ENCODE measurements around the gene CRCP. TPM values are rescaled to one million over a fixed set of nuclear protein-coding genes. Genes with fewer than 3 reads are reported as not detected.

The CRCP gene
- total RNA-seq, 1 donor from 2014 or later = 35.5 TPM

DNA sequence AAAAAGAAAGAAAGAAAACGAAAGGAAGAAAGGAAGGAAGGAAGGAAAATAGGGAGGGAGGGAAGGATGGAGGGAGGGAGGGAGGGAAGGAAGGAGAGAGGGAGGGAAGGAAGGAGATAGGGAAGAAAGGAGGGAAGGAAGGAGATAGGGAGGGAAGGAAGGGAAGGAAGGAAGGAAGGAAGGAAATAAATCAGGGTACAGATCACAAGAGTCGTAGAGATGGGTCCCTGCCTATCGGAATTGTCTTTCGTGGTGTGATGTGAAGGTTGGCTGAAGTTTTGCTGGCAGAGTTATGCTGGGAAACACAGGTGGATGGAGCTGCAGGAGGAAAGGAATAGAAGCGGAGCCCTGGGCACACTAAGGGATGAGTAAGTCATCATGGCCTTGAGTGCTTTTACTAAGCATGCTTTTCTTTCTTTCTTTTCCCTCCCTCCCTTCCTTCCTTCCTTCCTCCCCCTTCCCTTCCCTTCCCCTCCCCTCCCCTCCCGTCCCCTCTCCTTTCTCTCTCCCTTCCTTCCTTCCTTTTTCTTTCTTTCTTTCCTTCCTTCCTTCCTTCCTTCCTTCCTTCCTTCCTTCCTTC lies 78.6 kb downstream of the CRCP start:
- DNase-seq = no peak
- intact Hi-C loops (cut with DNase I) = no loop called here
- Histone ChIP-seq H3K27ac (no peak overlapping the region), H3K4me1 (no peaks in the 10 kb centered on the region), H3K4me3 (no peak overlapping the region), H3K27me3 (ENCODE audit: low read depth) (no peaks in the 10 kb centered on the region), H3K36me3 (no peaks in the 10 kb centered on the region), H3K9me3 (no peaks in the 10 kb centered on the region)
- TF ChIP-seq, protein P1, sequence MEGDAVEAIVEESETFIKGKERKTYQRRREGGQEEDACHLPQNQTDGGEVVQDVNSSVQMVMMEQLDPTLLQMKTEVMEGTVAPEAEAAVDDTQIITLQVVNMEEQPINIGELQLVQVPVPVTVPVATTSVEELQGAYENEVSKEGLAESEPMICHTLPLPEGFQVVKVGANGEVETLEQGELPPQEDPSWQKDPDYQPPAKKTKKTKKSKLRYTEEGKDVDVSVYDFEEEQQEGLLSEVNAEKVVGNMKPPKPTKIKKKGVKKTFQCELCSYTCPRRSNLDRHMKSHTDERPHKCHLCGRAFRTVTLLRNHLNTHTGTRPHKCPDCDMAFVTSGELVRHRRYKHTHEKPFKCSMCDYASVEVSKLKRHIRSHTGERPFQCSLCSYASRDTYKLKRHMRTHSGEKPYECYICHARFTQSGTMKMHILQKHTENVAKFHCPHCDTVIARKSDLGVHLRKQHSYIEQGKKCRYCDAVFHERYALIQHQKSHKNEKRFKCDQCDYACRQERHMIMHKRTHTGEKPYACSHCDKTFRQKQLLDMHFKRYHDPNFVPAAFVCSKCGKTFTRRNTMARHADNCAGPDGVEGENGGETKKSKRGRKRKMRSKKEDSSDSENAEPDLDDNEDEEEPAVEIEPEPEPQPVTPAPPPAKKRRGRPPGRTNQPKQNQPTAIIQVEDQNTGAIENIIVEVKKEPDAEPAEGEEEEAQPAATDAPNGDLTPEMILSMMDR (IDR thresholded peaks at IDR 0.05) = no peak
- ATAC-seq = no peak

DNA sequence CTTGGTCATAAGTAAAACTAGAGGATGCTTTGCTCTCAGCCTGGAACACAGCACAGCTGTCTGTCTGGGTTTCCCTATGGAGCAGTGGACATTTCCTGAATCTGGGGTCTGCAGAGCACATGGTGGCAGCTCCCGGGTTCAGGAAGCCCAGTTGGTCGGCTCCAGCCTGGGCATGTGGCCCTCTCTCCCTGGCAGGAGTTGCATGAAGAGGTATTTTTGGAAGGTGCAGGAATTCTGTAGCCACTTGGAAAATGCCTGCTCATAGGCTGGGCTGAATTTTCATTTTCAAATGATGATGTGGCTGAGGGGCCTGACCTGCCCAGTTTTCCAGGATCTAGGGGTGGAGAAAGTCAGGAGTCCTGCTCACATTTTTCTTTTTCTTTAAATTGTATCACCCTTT lies 83.8 kb downstream of the CRCP start:
- TF ChIP-seq, protein P1 (IDR thresholded peaks at IDR 0.05) = no peak
- intact Hi-C loops (cut with DNase I) = no loop called here
- DNase-seq (no peak), ATAC-seq (no peak)
- no peak overlapping the region for H3K4me3 ChIP-seq
- no peak overlapping the region for H3K27ac ChIP-seq
- H3K4me1 ChIP-seq = no peaks in the 10 kb centered on the region
- H3K27me3 ChIP-seq (ENCODE audit: low read depth) = no peaks in the 10 kb centered on the region
- H3K36me3 ChIP-seq = no peaks in the 10 kb centered on the region
- H3K9me3 ChIP-seq = no peaks in the 10 kb centered on the region

DNA sequence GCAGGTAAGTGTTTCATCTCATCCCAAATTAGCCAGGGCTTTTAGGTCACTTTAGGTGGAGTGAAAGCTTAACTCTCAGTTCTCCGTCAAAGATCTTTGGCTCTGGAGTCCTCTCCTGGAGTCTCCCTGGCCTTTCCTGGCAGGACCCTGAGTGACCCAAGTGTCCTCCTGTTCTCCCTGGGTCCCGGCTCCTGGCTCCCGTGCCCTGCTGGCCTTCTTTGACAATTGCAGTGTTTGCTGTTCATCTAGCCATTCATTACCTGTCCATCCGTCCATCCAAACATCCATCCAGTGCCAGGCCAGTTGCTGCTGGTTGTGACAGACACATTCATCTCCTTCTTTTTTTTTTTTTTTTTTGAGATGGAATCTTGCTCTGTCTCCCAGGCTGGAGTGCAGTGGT lies 84.3 kb downstream of the CRCP start:
- TF ChIP-seq, protein P1 (IDR thresholded peaks at IDR 0.05) = no peak
- Histone ChIP-seq H3K27ac (no peak overlapping the region), H3K36me3 (no peaks in the 10 kb centered on the region), H3K9me3 (no peaks in the 10 kb centered on the region), H3K4me1 (no peaks in the 10 kb centered on the region), H3K27me3 (ENCODE audit: low read depth) (no peaks in the 10 kb centered on the region), H3K4me3 (no peak overlapping the region)
- intact Hi-C loops (cut with DNase I) = no loop called here
- no peak for DNase-seq
- no peak for ATAC-seq

DNA sequence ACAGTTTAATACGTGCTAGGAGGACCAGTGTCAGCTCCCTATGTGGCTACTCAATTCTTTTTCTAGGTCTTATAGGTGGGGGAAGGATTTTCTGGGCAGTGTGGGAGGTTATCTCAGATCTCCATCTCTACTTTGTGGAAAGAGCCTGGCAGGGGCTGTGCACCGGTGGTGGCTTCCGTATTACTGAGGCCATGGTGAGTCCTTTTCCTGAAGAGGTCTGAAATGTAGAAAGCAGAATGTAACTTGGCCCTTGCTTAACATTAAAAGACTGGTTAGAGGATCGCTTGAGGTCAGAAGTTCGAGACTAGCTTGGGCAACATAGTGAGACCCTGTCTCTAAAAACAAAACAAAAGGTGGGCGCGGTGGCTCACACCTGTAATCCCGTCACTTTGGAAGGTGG lies 87.8 kb downstream of the CRCP start:
- H3K4me1 ChIP-seq = peaks cover 20% of the 10 kb centered on the region
- ATAC-seq (no peak), DNase-seq (no peak)
- TF ChIP-seq, protein P1 (IDR thresholded peaks at IDR 0.05) = no peak
- no peak overlapping the region for H3K27ac ChIP-seq
- no peak overlapping the region for H3K4me3 ChIP-seq
- intact Hi-C loops (cut with DNase I) = no loop called here
- no peaks in the 10 kb centered on the region for H3K9me3 ChIP-seq
- no peaks in the 10 kb centered on the region for H3K27me3 ChIP-seq (ENCODE audit: low read depth)
- H3K36me3 ChIP-seq = no peaks in the 10 kb centered on the region

Other genes with a start within 250 kb of the CRCP start
- gene VKORC1L1, start 241.8 kb upstream of the CRCP start, total RNA-seq = 35.2 TPM
- 88.6 TPM for gene GUSB, start 132.6 kb upstream of the CRCP start, total RNA-seq
- gene ASL, start 39.0 kb upstream of the CRCP start, total RNA-seq = 48.7 TPM
- gene TPST1, start 90.5 kb downstream of the CRCP start, total RNA-seq = 16.7 TPM

All from lower lobe of right lung (tissue), 2 donors.